Ecto neural progenitor cell (in vitro differentiated cells): ENCODE data around the gene DOK3.

Experiments used
- DNase-seq: peaks from one replicate; pipeline ENCODE4 v3.0.0-alpha.2; 2018; ENCODE audit warnings: low spot score

Gene DOK3

GRCh38 chr5:177466861-177467260 is 42.8 kb downstream of the DOK3 start:
- DNase-seq: no peak

- no peak for DNase-seq
Observed at GRCh38 chr5:177465044-177465443, 44.6 kb downstream of the DOK3 start.

GRCh38 chr5:177462021-177462670 is 47.5 kb downstream of the DOK3 start:
- no peak for DNase-seq

- no peak for DNase-seq
Observed at GRCh38 chr5:177459819-177460628, 49.6 kb downstream of the DOK3 start.

- no peak for DNase-seq
Observed at GRCh38 chr5:177459357-177459756, 50.3 kb downstream of the DOK3 start.

GRCh38 chr5:177458912-177459350 is 50.7 kb downstream of the DOK3 start:
- no peak for DNase-seq

GRCh38 chr5:177457852-177458681 is 51.6 kb downstream of the DOK3 start:
- no peak for DNase-seq

- DNase-seq: peak; percentile 96
Observed at GRCh38 chr5:177456976-177457851, 52.4 kb downstream of the DOK3 start.

GRCh38 chr5:177456591-177456964 is 53.0 kb downstream of the DOK3 start:
- no peak for DNase-seq

- DNase-seq: peak; percentile 97
Observed at GRCh38 chr5:177455661-177456590, 53.7 kb downstream of the DOK3 start.

GRCh38 chr5:177455036-177455660 is 54.5 kb downstream of the DOK3 start:
- DNase-seq: peak; percentile 94

- DNase-seq: peak; percentile 95
Observed at GRCh38 chr5:177454397-177455035, 55.1 kb downstream of the DOK3 start.

- DNase-seq: no peak
Observed at GRCh38 chr5:177453852-177454396, 55.7 kb downstream of the DOK3 start.

GRCh38 chr5:177452688-177453638 is 56.7 kb downstream of the DOK3 start:
- DNase-seq: no peak
